ENCODE results near the gene HDX.

Gene HDX

DNA sequence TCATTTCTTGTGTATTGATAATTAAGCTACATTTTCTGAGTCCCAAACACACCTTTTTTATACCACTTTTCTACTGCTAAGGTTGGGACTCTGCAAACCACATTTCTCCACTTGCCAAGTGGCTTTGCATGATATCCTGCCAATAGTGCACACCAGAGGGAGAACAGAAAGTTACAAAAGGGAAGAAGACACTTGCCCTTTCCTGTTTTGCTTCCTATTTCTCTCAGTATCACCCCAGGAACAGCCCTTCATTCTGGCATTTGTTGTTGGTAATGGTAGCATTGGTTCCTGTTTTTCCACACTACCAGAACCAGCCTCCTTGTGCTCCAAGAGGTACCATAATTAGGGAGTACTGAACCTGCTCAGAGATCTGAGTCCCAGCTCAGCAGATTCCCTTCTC, 87.1 kb downstream of the HDX start:
- H3K36me3 ChIP-seq (ENCODE audit: control insufficient read depth in 2 of 2, insufficient read depth in 1 of 2, low read length in 2 of 2): no peaks in the 10 kb centered on the region
- TF ChIP-seq MEIS1 (CRISPR knock-in tag; IDR thresholded peaks at IDR 0.05; ENCODE audit: borderline replicate concordance) (no peak), FEZF1 (tag by site-specific recombination; IDR thresholded peaks at IDR 0.05) (no peak), ZNF302 (tag by site-specific recombination; IDR thresholded peaks at IDR 0.05; ENCODE audit: low read depth) (no peak), ZNF501 (tag by site-specific recombination; IDR thresholded peaks at IDR 0.05) (no peak), ZNF623 (tag by site-specific recombination; IDR thresholded peaks at IDR 0.05) (no peak), ZFP69B (tag by site-specific recombination; IDR thresholded peaks at IDR 0.05) (no peak)
- TF ChIP-seq, protein P1, sequence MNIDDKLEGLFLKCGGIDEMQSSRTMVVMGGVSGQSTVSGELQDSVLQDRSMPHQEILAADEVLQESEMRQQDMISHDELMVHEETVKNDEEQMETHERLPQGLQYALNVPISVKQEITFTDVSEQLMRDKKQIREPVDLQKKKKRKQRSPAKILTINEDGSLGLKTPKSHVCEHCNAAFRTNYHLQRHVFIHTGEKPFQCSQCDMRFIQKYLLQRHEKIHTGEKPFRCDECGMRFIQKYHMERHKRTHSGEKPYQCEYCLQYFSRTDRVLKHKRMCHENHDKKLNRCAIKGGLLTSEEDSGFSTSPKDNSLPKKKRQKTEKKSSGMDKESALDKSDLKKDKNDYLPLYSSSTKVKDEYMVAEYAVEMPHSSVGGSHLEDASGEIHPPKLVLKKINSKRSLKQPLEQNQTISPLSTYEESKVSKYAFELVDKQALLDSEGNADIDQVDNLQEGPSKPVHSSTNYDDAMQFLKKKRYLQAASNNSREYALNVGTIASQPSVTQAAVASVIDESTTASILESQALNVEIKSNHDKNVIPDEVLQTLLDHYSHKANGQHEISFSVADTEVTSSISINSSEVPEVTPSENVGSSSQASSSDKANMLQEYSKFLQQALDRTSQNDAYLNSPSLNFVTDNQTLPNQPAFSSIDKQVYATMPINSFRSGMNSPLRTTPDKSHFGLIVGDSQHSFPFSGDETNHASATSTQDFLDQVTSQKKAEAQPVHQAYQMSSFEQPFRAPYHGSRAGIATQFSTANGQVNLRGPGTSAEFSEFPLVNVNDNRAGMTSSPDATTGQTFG (tag by site-specific recombination; IDR thresholded peaks at IDR 0.05; ENCODE audit: borderline replicate concordance): no peak
- TF ChIP-seq, protein P2, sequence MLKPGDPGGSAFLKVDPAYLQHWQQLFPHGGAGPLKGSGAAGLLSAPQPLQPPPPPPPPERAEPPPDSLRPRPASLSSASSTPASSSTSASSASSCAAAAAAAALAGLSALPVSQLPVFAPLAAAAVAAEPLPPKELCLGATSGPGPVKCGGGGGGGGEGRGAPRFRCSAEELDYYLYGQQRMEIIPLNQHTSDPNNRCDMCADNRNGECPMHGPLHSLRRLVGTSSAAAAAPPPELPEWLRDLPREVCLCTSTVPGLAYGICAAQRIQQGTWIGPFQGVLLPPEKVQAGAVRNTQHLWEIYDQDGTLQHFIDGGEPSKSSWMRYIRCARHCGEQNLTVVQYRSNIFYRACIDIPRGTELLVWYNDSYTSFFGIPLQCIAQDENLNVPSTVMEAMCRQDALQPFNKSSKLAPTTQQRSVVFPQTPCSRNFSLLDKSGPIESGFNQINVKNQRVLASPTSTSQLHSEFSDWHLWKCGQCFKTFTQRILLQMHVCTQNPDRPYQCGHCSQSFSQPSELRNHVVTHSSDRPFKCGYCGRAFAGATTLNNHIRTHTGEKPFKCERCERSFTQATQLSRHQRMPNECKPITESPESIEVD (tag by site-specific recombination; IDR thresholded peaks at IDR 0.05): no peak
- ChIA-PET POLR2A (no interaction called here), CTCF (interaction anchor here (0.6 kb wide), 1 partner anchor 669 kb away, joined by 4 read pairs; no protein-coding TSS in a partner anchor)
- H3K9me3 ChIP-seq (ENCODE audit: control insufficient read depth, insufficient read depth, low read depth, low read length): no peaks in the 10 kb centered on the region; the same call in 1 of the 2 replicates
- no peaks in the 10 kb centered on the region for H3K4me1 ChIP-seq (ENCODE audit: control insufficient read depth, insufficient read depth, low read length)
- H3K4me3 ChIP-seq (ENCODE audit: low read depth, low read length): no peak overlapping the region
- no peak overlapping the region for H3K27ac ChIP-seq (ENCODE audit: extremely low read depth, low read depth, low read length)

DNA sequence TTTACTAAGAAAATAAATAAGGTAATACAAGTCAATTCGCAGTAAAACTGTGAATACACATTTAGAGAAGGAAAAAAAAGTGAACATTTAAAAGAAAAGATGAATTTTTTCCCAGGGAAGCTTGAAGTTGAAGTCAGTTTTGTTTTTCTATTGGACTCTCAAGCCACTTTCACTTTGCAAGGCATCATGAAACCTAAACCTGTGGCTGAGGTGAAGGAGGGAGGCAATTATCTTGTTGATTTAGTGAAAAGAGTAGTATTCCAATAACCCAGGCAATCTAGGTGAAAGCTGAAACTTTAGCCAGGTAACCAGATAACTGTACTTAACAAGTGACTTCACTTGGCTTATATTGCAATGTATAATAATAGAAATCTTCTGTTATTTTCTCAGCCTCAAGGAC, 138.6 kb downstream of the HDX start:
- no peaks in the 10 kb centered on the region for H3K9me3 ChIP-seq (ENCODE audit: control insufficient read depth, insufficient read depth, low read depth, low read length)
- no peak overlapping the region for H3K27ac ChIP-seq (ENCODE audit: extremely low read depth, low read depth, low read length)
- TF ChIP-seq RBAK (tag by site-specific recombination; IDR thresholded peaks at IDR 0.05): no peak
- no peak for TF ChIP-seq ZNF501 (tag by site-specific recombination; IDR thresholded peaks at IDR 0.05)
- no peaks in the 10 kb centered on the region for H3K4me1 ChIP-seq (ENCODE audit: control insufficient read depth, insufficient read depth, low read length)
- ChIA-PET POLR2A (no interaction called here), CTCF (interaction anchor here (0.7 kb wide), 1 partner anchor 21 kb away, joined by 3 read pairs; no protein-coding TSS in a partner anchor)
- no peaks in the 10 kb centered on the region; a peak in 1 of 3 replicates for H3K36me3 ChIP-seq (ENCODE audit: control insufficient read depth in 2 of 2, insufficient read depth in 1 of 2, low read length in 2 of 2)
- no peak overlapping the region for H3K4me3 ChIP-seq (ENCODE audit: low read depth, low read length)

GRCh38 chrX:84363051-84363450, 139.2 kb downstream of the HDX start:
- Histone ChIP-seq H3K4me1 (ENCODE audit: control insufficient read depth, insufficient read depth, low read length) (no peaks in the 10 kb centered on the region), H3K36me3 (ENCODE audit: control insufficient read depth in 2 of 2, insufficient read depth in 1 of 2, low read length in 2 of 2) (no peaks in the 10 kb centered on the region; a peak in 1 of 3 replicates), H3K4me3 (ENCODE audit: low read depth, low read length) (no peak overlapping the region), H3K27ac (ENCODE audit: extremely low read depth, low read depth, low read length) (no peak overlapping the region), H3K9me3 (ENCODE audit: control insufficient read depth, insufficient read depth, low read depth, low read length) (no peaks in the 10 kb centered on the region)
- TF ChIP-seq OSR2 (tag by site-specific recombination; IDR thresholded peaks at IDR 0.05) (no peak), ZNF423 (tag by site-specific recombination; IDR thresholded peaks at IDR 0.05) (no peak), PRDM1 (tag by site-specific recombination; IDR thresholded peaks at IDR 0.05) (no peak), ZFP69B (tag by site-specific recombination; IDR thresholded peaks at IDR 0.05) (no peak), ZNF211 (tag by site-specific recombination; IDR thresholded peaks at IDR 0.05; ENCODE audit: low read depth) (no peak), KLF9 (tag by site-specific recombination; IDR thresholded peaks at IDR 0.05; ENCODE audit: low read depth) (no peak), ZNF513 (tag by site-specific recombination; IDR thresholded peaks at IDR 0.05) (no peak), BCL11A (tag by site-specific recombination; IDR thresholded peaks at IDR 0.05; ENCODE audit: low read depth) (no peak), ZNF23 (tag by site-specific recombination; IDR thresholded peaks at IDR 0.05; ENCODE audit: borderline replicate concordance) (no peak), ZNF571 (tag by site-specific recombination; IDR thresholded peaks at IDR 0.05) (no peak), ZNF664 (tag by site-specific recombination; IDR thresholded peaks at IDR 0.05) (no peak), ZNF223 (tag by site-specific recombination; IDR thresholded peaks at IDR 0.05) (no peak), KLF7 (tag by site-specific recombination; IDR thresholded peaks at IDR 0.05; ENCODE audit: borderline replicate concordance) (no peak), ZBTB17 (tag by site-specific recombination; IDR thresholded peaks at IDR 0.05) (no peak)
- TF ChIP-seq, protein P3, sequence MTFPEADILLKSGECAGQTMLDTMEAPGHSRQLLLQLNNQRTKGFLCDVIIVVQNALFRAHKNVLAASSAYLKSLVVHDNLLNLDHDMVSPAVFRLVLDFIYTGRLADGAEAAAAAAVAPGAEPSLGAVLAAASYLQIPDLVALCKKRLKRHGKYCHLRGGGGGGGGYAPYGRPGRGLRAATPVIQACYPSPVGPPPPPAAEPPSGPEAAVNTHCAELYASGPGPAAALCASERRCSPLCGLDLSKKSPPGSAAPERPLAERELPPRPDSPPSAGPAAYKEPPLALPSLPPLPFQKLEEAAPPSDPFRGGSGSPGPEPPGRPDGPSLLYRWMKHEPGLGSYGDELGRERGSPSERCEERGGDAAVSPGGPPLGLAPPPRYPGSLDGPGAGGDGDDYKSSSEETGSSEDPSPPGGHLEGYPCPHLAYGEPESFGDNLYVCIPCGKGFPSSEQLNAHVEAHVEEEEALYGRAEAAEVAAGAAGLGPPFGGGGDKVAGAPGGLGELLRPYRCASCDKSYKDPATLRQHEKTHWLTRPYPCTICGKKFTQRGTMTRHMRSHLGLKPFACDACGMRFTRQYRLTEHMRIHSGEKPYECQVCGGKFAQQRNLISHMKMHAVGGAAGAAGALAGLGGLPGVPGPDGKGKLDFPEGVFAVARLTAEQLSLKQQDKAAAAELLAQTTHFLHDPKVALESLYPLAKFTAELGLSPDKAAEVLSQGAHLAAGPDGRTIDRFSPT (tag by site-specific recombination; IDR thresholded peaks at IDR 0.05): no peak
- TF ChIP-seq, protein P4, sequence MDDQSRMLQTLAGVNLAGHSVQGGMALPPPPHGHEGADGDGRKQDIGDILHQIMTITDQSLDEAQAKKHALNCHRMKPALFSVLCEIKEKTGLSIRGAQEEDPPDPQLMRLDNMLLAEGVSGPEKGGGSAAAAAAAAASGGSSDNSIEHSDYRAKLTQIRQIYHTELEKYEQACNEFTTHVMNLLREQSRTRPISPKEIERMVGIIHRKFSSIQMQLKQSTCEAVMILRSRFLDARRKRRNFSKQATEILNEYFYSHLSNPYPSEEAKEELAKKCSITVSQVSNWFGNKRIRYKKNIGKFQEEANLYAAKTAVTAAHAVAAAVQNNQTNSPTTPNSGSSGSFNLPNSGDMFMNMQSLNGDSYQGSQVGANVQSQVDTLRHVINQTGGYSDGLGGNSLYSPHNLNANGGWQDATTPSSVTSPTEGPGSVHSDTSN (CRISPR knock-in tag; IDR thresholded peaks at IDR 0.05): no peak
- POLR2A ChIA-PET: no interaction called here
- CTCF ChIA-PET: interaction anchor here (0.7 kb wide), 1 partner anchor 22 kb away, joined by 3 read pairs; no protein-coding TSS in a partner anchor
